Type B pancreatic cell (in vitro differentiated cells): Measurements from ENCODE around the gene PPIB. TPM values are rescaled to one million over a fixed set of nuclear protein-coding genes. Genes with fewer than 3 reads are reported as not detected.
A peak's percentile ranks its signal among the peaks of the same experiment; 100 is the strongest.

Experiments
- DNase-seq: peaks from one replicate; pipeline ENCODE4 v3.0.0; 2021; ENCODE audit warnings: mixed read lengths; ENCODE audit not compliant: unreplicated experiment; ENCODE audit errors: extremely low spot score
- H3K27ac Mint-ChIP-seq: 2 replicates; pipeline ENCODE4 v1.8.0; 2021; ENCODE audit warnings: mild to moderate bottlenecking, mixed read lengths
- H3K27me3 Mint-ChIP-seq: 2 replicates; pipeline ENCODE4 v1.8.0; 2021; ENCODE audit warnings: mixed read lengths
- H3K36me3 Mint-ChIP-seq: 2 replicates; pipeline ENCODE4 v1.8.0; 2021; ENCODE audit warnings: mixed read lengths
- H3K4me1 Mint-ChIP-seq: one replicate; pipeline ENCODE4 v1.8.0; 2021; ENCODE audit warnings: mixed read lengths; ENCODE audit not compliant: unreplicated experiment
- H3K4me3 Mint-ChIP-seq: 2 replicates; pipeline ENCODE4 v1.8.0; 2021; ENCODE audit warnings: mild to moderate bottlenecking, mixed read lengths
- H3K9me3 Mint-ChIP-seq: 2 replicates; pipeline ENCODE4 v1.8.0; 2021; ENCODE audit warnings: mixed read lengths
- CTCF ChIP-seq: fragments of 200-600 bp; sonication (generic); conservative IDR thresholded peaks from 2 replicates; pipeline ENCODE4 v1.5.0; 2021; ENCODE audit warnings: antibody characterized with exemption, mild to moderate bottlenecking
- long read RNA-seq: library from polyadenylated mRNA; unstranded; transcript quantifications from one replicate; pipeline ENCODE4 v2.0.0, GENCODE V29; 2020
- total RNA-seq: library from RNA; stranded (reverse); gene quantifications from 2 replicates; pipeline ENCODE4 v1.2.1, GENCODE V29; 2021; ENCODE audit warnings: low replicate concordance

Gene PPIB
- 551 and 606 TPM in 2 replicates for total RNA-seq
- long read RNA-seq, transcript PPIB-201 (5 exons, 1,081 nt): major isoform, 648 of 655 reads
- long read RNA-seq, partial matches to known transcripts: 1 of 655 reads
- long read RNA-seq, other reads (novel, unspliced or antisense): 6 of 655 reads

GRCh38 chr15:64162869-64163658 lies at the start of gene PPIB:
Gene PPIB, minus strand, starts transcription at chr15:64163022. Its CDS starts 36 bp downstream, at chr15:64162986.
- DNase-seq: peak; percentile 97
- Mint-ChIP-seq H3K4me1 (peaks cover 16% of the 10 kb centered on the region), H3K36me3 (peaks cover 15% of the 10 kb centered on the region), H3K27me3 (no peaks in the 10 kb centered on the region), H3K9me3 (no peaks in the 10 kb centered on the region), H3K4me3 (peak within 1 kb of the TSS; percentile 89), H3K27ac (peak within 1 kb of the TSS; percentile 92)
- TF ChIP-seq CTCF: peak; percentile 44

- H3K4me3 Mint-ChIP-seq: no peak overlapping the region
- DNase-seq: no peak
- no peaks in the 10 kb centered on the region for H3K9me3 Mint-ChIP-seq
- H3K4me1 Mint-ChIP-seq: no peaks in the 10 kb centered on the region
- no peaks in the 10 kb centered on the region for H3K27me3 Mint-ChIP-seq
- H3K27ac Mint-ChIP-seq: no peak overlapping the region
- no peaks in the 10 kb centered on the region for H3K36me3 Mint-ChIP-seq
- TF ChIP-seq CTCF: no peak
Observed at GRCh38 chr15:64211696-64212095, 48.9 kb upstream of the PPIB start.

- Mint-ChIP-seq H3K4me3 (no peak overlapping the region), H3K4me1 (no peaks in the 10 kb centered on the region), H3K27ac (no peak overlapping the region), H3K36me3 (no peaks in the 10 kb centered on the region), H3K9me3 (no peaks in the 10 kb centered on the region), H3K27me3 (no peaks in the 10 kb centered on the region)
- TF ChIP-seq CTCF: no peak
- no peak for DNase-seq
Observed at GRCh38 chr15:64210371-64210770, 47.5 kb upstream of the PPIB start.

DNA sequence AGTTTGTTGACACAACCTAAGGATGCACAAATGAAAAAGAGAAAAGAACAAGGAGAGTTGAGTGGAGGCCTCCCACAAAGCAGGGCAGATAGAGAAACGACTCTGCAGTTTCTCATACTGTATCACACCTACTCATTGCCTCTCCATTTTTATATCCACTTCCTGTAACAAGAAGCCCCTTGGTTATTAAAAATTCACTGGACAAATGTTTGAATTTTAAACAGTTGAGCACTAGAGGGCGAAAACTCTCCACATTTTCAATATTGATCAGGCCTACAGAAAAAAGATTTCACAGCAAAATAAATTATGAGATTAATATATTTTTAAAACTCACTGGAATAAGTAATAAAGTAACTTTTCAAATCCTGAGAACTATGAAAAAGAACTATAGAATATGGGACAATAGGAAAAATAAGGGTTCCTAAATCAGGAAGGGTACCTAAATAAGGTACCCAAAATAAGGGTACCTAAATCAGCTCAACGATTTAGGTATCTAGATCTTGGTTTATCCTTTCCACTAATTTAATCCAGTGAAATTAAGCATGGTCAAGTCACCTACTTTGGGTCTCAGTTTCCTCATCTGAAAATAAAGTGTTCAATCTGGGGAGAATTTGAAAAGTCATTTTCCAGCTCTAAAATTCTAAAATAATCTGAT lies 47.0 kb upstream of the PPIB start:
- Mint-ChIP-seq H3K27ac (peak overlapping the region; percentile 37), H3K36me3 (no peaks in the 10 kb centered on the region)
- DNase-seq: no peak

DNA sequence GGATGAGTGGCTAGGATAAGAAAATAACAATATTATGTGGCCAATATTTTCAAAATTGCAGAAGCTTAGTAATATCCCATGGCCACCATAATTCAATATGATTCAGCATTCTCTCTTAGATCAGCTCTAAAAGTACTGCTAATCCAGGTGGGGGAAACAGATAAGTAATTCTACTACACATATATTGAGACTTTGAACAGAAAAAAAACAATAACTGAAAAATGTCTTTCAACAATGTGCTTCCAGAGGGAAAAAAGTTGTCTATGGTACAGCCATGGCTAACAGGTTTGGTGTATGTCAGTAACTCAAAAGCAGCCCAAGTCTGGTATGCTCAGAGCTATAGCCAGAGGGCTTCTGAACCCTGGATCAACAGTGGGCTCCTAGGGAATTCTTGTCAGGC lies 42.4 kb upstream of the PPIB start:
- Mint-ChIP-seq H3K27ac (no peak overlapping the region), H3K4me1 (no peaks in the 10 kb centered on the region), H3K27me3 (no peaks in the 10 kb centered on the region), H3K9me3 (no peaks in the 10 kb centered on the region), H3K4me3 (no peak overlapping the region), H3K36me3 (peaks cover 11% of the 10 kb centered on the region)
- DNase-seq: no peak
- no peak for TF ChIP-seq CTCF

More for the DNA sequence above, 47.0 kb upstream of the PPIB start:
- Mint-ChIP-seq H3K4me3 (no peak overlapping the region), H3K9me3 (no peaks in the 10 kb centered on the region), H3K4me1 (no peaks in the 10 kb centered on the region), H3K27me3 (no peaks in the 10 kb centered on the region)
- TF ChIP-seq CTCF: peak; percentile 75
